Fibroblast of lung (primary cell): Measurements from ENCODE around the gene SYS1. TPM values are rescaled to one million over a fixed set of nuclear protein-coding genes. Genes with fewer than 3 reads are reported as not detected.

Source experiments
- DNase-seq, 2 donors: peaks; one replicate each; pipeline versions ENCODE4 v3.0.0 to v3.0.0-alpha.2; 2010; ENCODE audit warnings: low read depth in 2 of 2
- H2AFZ ChIP-seq: 2 replicates; pipeline ENCODE4 v1.5.1; 2012; ENCODE audit warnings: low read length, control low read depth, inconsistent platforms
- H3K27ac ChIP-seq: 2 replicates; pipeline ENCODE4 v1.5.1; 2011; ENCODE audit warnings: low read length, control low read depth; ENCODE audit not compliant: insufficient read depth
- H3K27me3 ChIP-seq: 2 replicates; pipeline ENCODE4 v1.5.1; 2011; ENCODE audit warnings: mild to moderate bottlenecking, low read length; ENCODE audit not compliant: control insufficient read depth, insufficient read depth
- H3K36me3 ChIP-seq: 2 replicates; pipeline ENCODE4 v1.5.1; 2011; ENCODE audit warnings: low read length; ENCODE audit not compliant: control insufficient read depth, insufficient read depth
- H3K4me1 ChIP-seq: 2 replicates; pipeline ENCODE4 v1.5.1; 2011; ENCODE audit warnings: low read length; ENCODE audit not compliant: control insufficient read depth, insufficient read depth; ENCODE audit errors: extremely low read depth
- H3K4me2 ChIP-seq: 2 replicates; pipeline ENCODE4 v1.5.1; 2011; ENCODE audit warnings: low read length, control low read depth; ENCODE audit not compliant: insufficient read depth; ENCODE audit errors: extremely low read depth
- H3K4me3 ChIP-seq, 4 experiments: fragments of 200-600 bp in 1 of 4; sonication (generic) in 1 of 4; replicated peaks in 1 of 4; 2 replicates each; pipeline ENCODE4 v1.5.1; 2011 to 2016; ENCODE audit warnings: low read length in 4 of 4, low read depth in 3 of 4, mild to moderate bottlenecking in 3 of 4, control low read depth in 2 of 4, inconsistent platforms in 1 of 4, mixed read lengths in 1 of 4; ENCODE audit not compliant: insufficient read depth in 1 of 4; ENCODE audit errors: control extremely low read depth in 1 of 4
- H3K79me2 ChIP-seq: 2 replicates; pipeline ENCODE4 v1.5.1; 2012; ENCODE audit warnings: mild to moderate bottlenecking, low read length, inconsistent platforms; ENCODE audit not compliant: control insufficient read depth, insufficient read depth
- H3K9ac ChIP-seq: 2 replicates; pipeline ENCODE4 v1.5.1; 2011; ENCODE audit warnings: mild to moderate bottlenecking, low read length, control low read depth; ENCODE audit not compliant: insufficient read depth
- H3K9me3 ChIP-seq: 2 replicates; pipeline ENCODE4 v1.5.1; 2012; ENCODE audit warnings: low read depth, low read length; ENCODE audit not compliant: control insufficient read depth, insufficient read depth
- H4K20me1 ChIP-seq: 2 replicates; pipeline ENCODE4 v1.5.1; 2011; ENCODE audit warnings: low read length; ENCODE audit not compliant: control insufficient read depth, insufficient read depth; ENCODE audit errors: extremely low read depth
- CTCF ChIP-seq, 2 donors: IDR thresholded peaks in 1 of 2; conservative IDR thresholded peaks in 1 of 2; 1 replicate in 1 of 2; 2 replicates in 1 of 2; pipeline ENCODE4 v1.5.1; 2011 to 2012; ENCODE audit warnings: low read length in 2 of 2, control low read depth in 1 of 2, inconsistent platforms in 1 of 2, low read depth in 1 of 2, mild to moderate bottlenecking in 1 of 2
- EZH2 ChIP-seq: IDR thresholded peaks from 2 replicates; pipeline ENCODE4 v1.5.1; 2012; ENCODE audit warnings: low read length, control low read depth, mild to moderate bottlenecking; ENCODE audit errors: missing control alignments
- polyA plus RNA-seq, 2 donors: library from polyadenylated mRNA; depleted of rRNA in 1 of 2; stranded (reverse) in 1 of 2; unstranded in 1 of 2; fragments of >200 nt; gene quantifications; 2 replicates each; pipeline ENCODE4 v1.2.1, GENCODE V29; 2011 to 2012; ENCODE audit warnings: missing spikeins in 1 of 2
- total RNA-seq: library from RNA; depleted of rRNA; stranded (reverse); fragments of >200 nt; gene quantifications from 2 replicates; pipeline ENCODE4 v1.2.1, GENCODE V29; 2014

The SYS1 gene
- total and polyA plus RNA-seq, 2 donors (not counting 1 experiment from before 2014, with no cell fraction given), result 20.5 to 23.4 TPM

- peaks cover 73% of the 10 kb centered on the region for H3K4me1 ChIP-seq
- DNase-seq, result peak in 1 of 2 donors; percentile 8
- peaks cover 85% of the 10 kb centered on the region for H3K79me2 ChIP-seq
- no peak overlapping the region for H3K9ac ChIP-seq
- peak overlapping the region; percentile 15 for H3K4me2 ChIP-seq
- H3K27ac ChIP-seq, result peak overlapping the region; percentile 46
- TF ChIP-seq CTCF (conservative IDR thresholded peaks at IDR 0.05 in 1 of 2, IDR thresholded peaks at IDR 0.05 in 1 of 2; ENCODE audit: low read depth in 1 of 2, low read length in 2 of 2) (no peak), EZH2 (no peak)
- H3K4me3 ChIP-seq, result no peak overlapping the region
- H3K36me3 ChIP-seq, result peaks cover 14% of the 10 kb centered on the region
- H4K20me1 ChIP-seq, result no peaks in the 10 kb centered on the region
- H3K27me3 ChIP-seq, result no peaks in the 10 kb centered on the region
- no peak overlapping the region for H2AFZ ChIP-seq
- no peaks in the 10 kb centered on the region for H3K9me3 ChIP-seq
Measured at GRCh38 chr20:45340951-45341350, 22.0 kb upstream of the SYS1 start.

GRCh38 chr20:45341579-45341938, 21.4 kb upstream of the SYS1 start:
- Histone ChIP-seq H3K4me2 (peak overlapping the region; percentile 80), H3K4me1 (peaks cover 68% of the 10 kb centered on the region), H4K20me1 (no peaks in the 10 kb centered on the region), H3K27me3 (no peaks in the 10 kb centered on the region), H3K36me3 (peaks cover 15% of the 10 kb centered on the region), H2AFZ (no peak overlapping the region), H3K4me3 (peak overlapping the region in 3 of 4 experiments; percentile 5 to 100 (median 97)), H3K27ac (peak overlapping the region; percentile 79), H3K9ac (no peak overlapping the region), H3K79me2 (peaks cover 90% of the 10 kb centered on the region), H3K9me3 (no peaks in the 10 kb centered on the region)
- no peak for TF ChIP-seq CTCF (conservative IDR thresholded peaks at IDR 0.05 in 1 of 2, IDR thresholded peaks at IDR 0.05 in 1 of 2; ENCODE audit: low read depth in 1 of 2, low read length in 2 of 2)
- TF ChIP-seq EZH2, result no peak
- no peak for DNase-seq

- DNase-seq, result peak in 1 of 2 donors; percentile 79
- H3K4me2 ChIP-seq, result peak overlapping the region; percentile 95
- peaks cover 91% of the 10 kb centered on the region for H3K79me2 ChIP-seq
- TF ChIP-seq EZH2 (no peak), CTCF (conservative IDR thresholded peaks at IDR 0.05 in 1 of 2, IDR thresholded peaks at IDR 0.05 in 1 of 2; ENCODE audit: low read depth in 1 of 2, low read length in 2 of 2) (no peak)
- peak overlapping the region; percentile 83 for H3K27ac ChIP-seq
- H3K9me3 ChIP-seq, result no peaks in the 10 kb centered on the region
- no peak overlapping the region for H2AFZ ChIP-seq
- peaks cover 61% of the 10 kb centered on the region for H3K4me1 ChIP-seq
- H3K36me3 ChIP-seq, result peaks cover 15% of the 10 kb centered on the region
- H4K20me1 ChIP-seq, result no peaks in the 10 kb centered on the region
- peak overlapping the region; percentile 5 to 100 (median 57) for H3K4me3 ChIP-seq
- peak overlapping the region; percentile 39 for H3K9ac ChIP-seq
- H3K27me3 ChIP-seq, result no peaks in the 10 kb centered on the region
Measured at GRCh38 chr20:45341939-45342854, 20.8 kb upstream of the SYS1 start.
